SJCRH30 (cell line): Measurements from ENCODE around the gene GAS6. TPM values are rescaled to one million over a fixed set of nuclear protein-coding genes. Genes with fewer than 3 reads are reported as not detected.
"Not testable (repeated sequence)": the region's sequence is repeated elsewhere in the genome, so short reads cannot be mapped to it uniquely, and the experiment has no call there.

ENCODE experiments used
- DNase-seq, 2 experiments: peaks; one replicate each; pipeline ENCODE4 v3.0.0-alpha.2; 2015 to 2020
- H3K27ac ChIP-seq: fragments of 250-450 bp; sonication (Bioruptor Pico); 2 replicates; pipeline ENCODE4 v1.5.1; 2020; ENCODE audit warnings: mild to moderate bottlenecking, moderate library complexity
- H3K27me3 ChIP-seq: fragments of 250-450 bp; sonication (Bioruptor Pico); 2 replicates; pipeline ENCODE4 v1.5.1; 2020; ENCODE audit warnings: mild to moderate bottlenecking, moderate library complexity
- H3K36me3 ChIP-seq: fragments of 250-450 bp; sonication (Bioruptor Pico); 2 replicates; pipeline ENCODE4 v1.5.1; 2020; ENCODE audit warnings: mild to moderate bottlenecking, moderate library complexity
- H3K4me1 ChIP-seq: fragments of 250-450 bp; sonication (Bioruptor Pico); 2 replicates; pipeline ENCODE4 v1.5.1; 2020; ENCODE audit warnings: mild to moderate bottlenecking, moderate library complexity
- H3K4me3 ChIP-seq: fragments of 250-450 bp; sonication (Bioruptor Pico); 2 replicates; pipeline ENCODE4 v1.5.1; 2020; ENCODE audit warnings: mild to moderate bottlenecking, moderate library complexity
- H3K9me3 ChIP-seq: fragments of 250-450 bp; sonication (Bioruptor Pico); replicated peaks from 2 replicates; pipeline ENCODE4 v1.5.1; 2020; ENCODE audit warnings: mild to moderate bottlenecking, moderate library complexity
- total RNA-seq: library from RNA; depleted of rRNA; stranded (reverse); fragments of >200 nt; shearing (Covaris generic); gene quantifications from 2 replicates; pipeline ENCODE4 v1.2.3, GENCODE V29; 2014

GAS6 gene
- total RNA-seq, 1 experiment from 2014 or later = 0.14 TPM

GRCh38 chr13:113792886-113793717 is 70.8 kb downstream of the GAS6 start:
- H3K9me3 ChIP-seq = no peaks in the 10 kb centered on the region
- no peak overlapping the region for H3K4me3 ChIP-seq
- no peaks in the 10 kb centered on the region for H3K4me1 ChIP-seq
- no peak overlapping the region for H3K27ac ChIP-seq
- H3K27me3 ChIP-seq = no peaks in the 10 kb centered on the region
- H3K36me3 ChIP-seq = no peaks in the 10 kb centered on the region
- DNase-seq = no peak

- no peaks in the 10 kb centered on the region for H3K27me3 ChIP-seq
- no peaks in the 10 kb centered on the region for H3K36me3 ChIP-seq
- no peaks in the 10 kb centered on the region for H3K9me3 ChIP-seq
- H3K27ac ChIP-seq = no peak overlapping the region
- no peaks in the 10 kb centered on the region for H3K4me1 ChIP-seq
- no peak for DNase-seq
- no peak overlapping the region for H3K4me3 ChIP-seq
Measured at GRCh38 chr13:113792236-113792770, 71.6 kb downstream of the GAS6 start.

GRCh38 chr13:113791761-113792160 is 72.1 kb downstream of the GAS6 start:
- no peaks in the 10 kb centered on the region for H3K4me1 ChIP-seq
- no peaks in the 10 kb centered on the region for H3K27me3 ChIP-seq
- no peak overlapping the region for H3K27ac ChIP-seq
- H3K36me3 ChIP-seq = no peaks in the 10 kb centered on the region
- H3K4me3 ChIP-seq = no peak overlapping the region
- H3K9me3 ChIP-seq = no peaks in the 10 kb centered on the region
- DNase-seq = no peak

GRCh38 chr13:113791226-113791625 is 72.7 kb downstream of the GAS6 start:
- Histone ChIP-seq H3K4me1 (no peaks in the 10 kb centered on the region), H3K27me3 (no peaks in the 10 kb centered on the region)

GRCh38 chr13:113789931-113790330 is 73.9 kb downstream of the GAS6 start:
- H3K27ac ChIP-seq, H3K27me3 ChIP-seq, H3K4me3 ChIP-seq, DNase-seq, H3K36me3 ChIP-seq, H3K9me3 ChIP-seq, H3K4me1 ChIP-seq: not testable (repeated sequence)

More at GRCh38 chr13:113791226-113791625, 72.7 kb downstream of the GAS6 start:
- Histone ChIP-seq H3K9me3 (no peaks in the 10 kb centered on the region), H3K4me3 (no peak overlapping the region), H3K36me3 (no peaks in the 10 kb centered on the region), H3K27ac (no peak overlapping the region)
- no peak for DNase-seq

GRCh38 chr13:113789167-113789566 is 74.7 kb downstream of the GAS6 start:
- Histone ChIP-seq H3K27me3 (no peaks in the 10 kb centered on the region), H3K9me3 (no peaks in the 10 kb centered on the region), H3K36me3 (no peaks in the 10 kb centered on the region), H3K4me3 (no peak overlapping the region), H3K27ac (no peak overlapping the region), H3K4me1 (no peaks in the 10 kb centered on the region)
- DNase-seq = no peak

- no peak for DNase-seq
Measured at GRCh38 chr13:113788413-113789135, 75.3 kb downstream of the GAS6 start.

GRCh38 chr13:113787694-113788093 is 76.2 kb downstream of the GAS6 start:
- Histone ChIP-seq H3K27me3 (no peaks in the 10 kb centered on the region), H3K4me3 (no peak overlapping the region), H3K27ac (no peak overlapping the region), H3K9me3 (no peaks in the 10 kb centered on the region), H3K4me1 (no peaks in the 10 kb centered on the region), H3K36me3 (no peaks in the 10 kb centered on the region)
- no peak for DNase-seq

More at GRCh38 chr13:113788413-113789135, 75.3 kb downstream of the GAS6 start:
- Histone ChIP-seq H3K27me3 (no peaks in the 10 kb centered on the region), H3K4me1 (no peaks in the 10 kb centered on the region), H3K36me3 (no peaks in the 10 kb centered on the region), H3K9me3 (no peaks in the 10 kb centered on the region), H3K27ac (no peak overlapping the region), H3K4me3 (no peak overlapping the region)

- H3K27ac ChIP-seq = no peak overlapping the region
- no peaks in the 10 kb centered on the region for H3K4me1 ChIP-seq
- H3K9me3 ChIP-seq = no peaks in the 10 kb centered on the region
- no peaks in the 10 kb centered on the region for H3K27me3 ChIP-seq
- no peaks in the 10 kb centered on the region for H3K36me3 ChIP-seq
- DNase-seq = no peak
- no peak overlapping the region for H3K4me3 ChIP-seq
Measured at GRCh38 chr13:113786262-113786841, 77.5 kb downstream of the GAS6 start.

- H3K36me3 ChIP-seq = no peaks in the 10 kb centered on the region
- H3K4me3 ChIP-seq = no peak overlapping the region
- H3K9me3 ChIP-seq = no peaks in the 10 kb centered on the region
- H3K27ac ChIP-seq = no peak overlapping the region
- H3K4me1 ChIP-seq = no peaks in the 10 kb centered on the region
- H3K27me3 ChIP-seq = no peaks in the 10 kb centered on the region
- no peak for DNase-seq
Measured at GRCh38 chr13:113785051-113786010, 78.5 kb downstream of the GAS6 start.

GRCh38 chr13:113784645-113785024 is 79.2 kb downstream of the GAS6 start:
- Histone ChIP-seq H3K4me3 (no peak overlapping the region), H3K4me1 (no peaks in the 10 kb centered on the region), H3K9me3 (no peaks in the 10 kb centered on the region), H3K27me3 (no peaks in the 10 kb centered on the region), H3K27ac (no peak overlapping the region), H3K36me3 (no peaks in the 10 kb centered on the region)
- no peak for DNase-seq

- Histone ChIP-seq H3K36me3 (no peaks in the 10 kb centered on the region), H3K27me3 (no peaks in the 10 kb centered on the region), H3K4me1 (no peaks in the 10 kb centered on the region), H3K9me3 (no peaks in the 10 kb centered on the region), H3K4me3 (no peak overlapping the region), H3K27ac (no peak overlapping the region)
- DNase-seq = no peak
Measured at GRCh38 chr13:113783966-113784644, 79.8 kb downstream of the GAS6 start.

- DNase-seq = no peak
Measured at GRCh38 chr13:113783200-113783881, 80.5 kb downstream of the GAS6 start.

More at GRCh38 chr13:113783200-113783881, 80.5 kb downstream of the GAS6 start:
- Histone ChIP-seq H3K4me1 (no peaks in the 10 kb centered on the region), H3K4me3 (no peak overlapping the region), H3K27me3 (no peaks in the 10 kb centered on the region), H3K27ac (no peak overlapping the region), H3K9me3 (no peaks in the 10 kb centered on the region), H3K36me3 (no peaks in the 10 kb centered on the region)
